Keratinocyte (primary cell): ENCODE measurements around the gene SHKBP1. TPM values are rescaled to one million over a fixed set of nuclear protein-coding genes. Genes with fewer than 3 reads are reported as not detected.

Experiments
- DNase-seq: peaks from one replicate; pipeline ENCODE4 v3.0.0-alpha.2; 2011; ENCODE audit warnings: low read depth, missing footprints, low spot score
- FAIRE-seq: peaks from 2 replicates; lab custom pipeline; 2011; peaks lifted over from hg19 to GRCh38; lab: Jason Lieb, UNC
- H2AFZ ChIP-seq: 2 replicates; pipeline ENCODE4 v1.6.0; 2012; ENCODE audit warnings: low read length, control low read depth, inconsistent platforms; ENCODE audit not compliant: control insufficient read depth
- H3K27ac ChIP-seq: 2 replicates; pipeline ENCODE4 v1.5.1; 2011; ENCODE audit warnings: low read length; ENCODE audit not compliant: control insufficient read depth, insufficient read depth
- H3K27me3 ChIP-seq: 3 replicates; pipeline ENCODE4 v1.6.0; 2011; ENCODE audit warnings: low read length; ENCODE audit not compliant: control insufficient read depth, insufficient read depth; ENCODE audit errors: extremely low read depth
- H3K36me3 ChIP-seq, 2 experiments: 2 replicates in 1 of 2; 3 replicates in 1 of 2; pipeline ENCODE4 v1.5.1; 2011; ENCODE audit warnings: low read length in 2 of 2, mild to moderate bottlenecking in 1 of 2; ENCODE audit not compliant: control insufficient read depth in 2 of 2, insufficient read depth in 2 of 2; ENCODE audit errors: extremely low read depth in 1 of 2
- H3K4me1 ChIP-seq: 3 replicates; pipeline ENCODE4 v1.5.1; 2011; ENCODE audit warnings: low read length; ENCODE audit not compliant: control insufficient read depth, insufficient read depth; ENCODE audit errors: extremely low read depth
- H3K4me2 ChIP-seq: 3 replicates; pipeline ENCODE4 v1.6.0; 2011; ENCODE audit warnings: low read depth, low read length; ENCODE audit not compliant: control insufficient read depth, insufficient read depth; ENCODE audit errors: extremely low read depth
- H3K4me3 ChIP-seq, 3 experiments: fragments of 200-600 bp in 1 of 3; sonication (generic) in 1 of 3; 2 replicates in 2 of 3; 3 replicates in 1 of 3; pipeline ENCODE4 v1.5.1; 2011 to 2016; ENCODE audit warnings: low read length in 3 of 3, mild to moderate bottlenecking in 3 of 3, control low read depth in 2 of 3, inconsistent platforms in 1 of 3, low read depth in 1 of 3, mixed read lengths in 1 of 3, mixed run types in 1 of 3, moderate library complexity in 1 of 3; ENCODE audit not compliant: control insufficient read depth in 2 of 3, insufficient read depth in 2 of 3; ENCODE audit errors: extremely low read depth in 1 of 3
- H3K79me2 ChIP-seq: 2 replicates; pipeline ENCODE4 v1.6.0; 2012; ENCODE audit warnings: low read length; ENCODE audit not compliant: control insufficient read depth, insufficient read depth
- H3K9ac ChIP-seq: 3 replicates; pipeline ENCODE4 v1.6.0; 2011; ENCODE audit warnings: low read length; ENCODE audit not compliant: control insufficient read depth, insufficient read depth; ENCODE audit errors: extremely low read depth
- H3K9me1 ChIP-seq: 3 replicates; pipeline ENCODE4 v1.6.0; 2011; ENCODE audit warnings: low read length; ENCODE audit not compliant: control insufficient read depth, insufficient read depth; ENCODE audit errors: extremely low read depth
- H3K9me3 ChIP-seq: 2 replicates; pipeline ENCODE4 v1.5.1; 2012; ENCODE audit warnings: low read depth, low read length; ENCODE audit not compliant: control insufficient read depth
- H4K20me1 ChIP-seq: 3 replicates; pipeline ENCODE4 v1.6.0; 2011; ENCODE audit warnings: low read length; ENCODE audit not compliant: control insufficient read depth, insufficient read depth; ENCODE audit errors: extremely low read depth
- CTCF ChIP-seq, 3 experiments: IDR thresholded peaks in 1 of 3; conservative IDR thresholded peaks in 1 of 3; optimal IDR thresholded peaks in 1 of 3; 2 replicates in 2 of 3; 3 replicates in 1 of 3; pipeline versions ENCODE3 to v1.5.1; 2011; ENCODE audit warnings: low read length in 3 of 3, mild to moderate bottlenecking in 3 of 3, moderate library complexity in 2 of 3, control low read depth in 1 of 3, inconsistent platforms in 1 of 3; ENCODE audit not compliant: insufficient read depth in 2 of 3; ENCODE audit errors: extremely low read depth in 1 of 3
- EZH2 ChIP-seq: IDR thresholded peaks from one replicate; pipeline ENCODE4 v1.6.1; 2012; ENCODE audit warnings: inconsistent platforms, mild to moderate bottlenecking, low read length, moderate library complexity
- dilution Hi-C: fragments of 300-500 bp; cut with MboI; formaldehyde crosslinking; loops from one replicate; pipeline ENCODE4 v1.7.0; 2020; ENCODE audit warnings: low sequenced_read_pairs; ENCODE audit not compliant: extremely low pct_ligation_motif_present
- polyA plus RNA-seq, 5 experiments: library from polyadenylated mRNA; depleted of rRNA in 3 of 5; stranded (reverse) in 3 of 5; stranded (forward) in 1 of 5; unstranded in 1 of 5; fragments of >200 nt; gene quantifications; 1 replicate in 1 of 5; 2 replicates in 3 of 5; 3 replicates in 1 of 5; pipeline versions ENCODE4 v1.2.1 to v1.2.3, GENCODE V29; 2011 to 2012; ENCODE audit warnings: missing spikeins in 2 of 5, low read depth in 1 of 5, low replicate concordance in 1 of 5

Gene SHKBP1
- polyA plus RNA-seq, 1 donor (not counting 4 experiments of a cell fraction or from before 2014, with no cell fraction given), result 20.2 TPM

- H2AFZ ChIP-seq, result no peak overlapping the region
- dilution Hi-C loops, result no loop called here
- H3K9me1 ChIP-seq, result no peaks in the 10 kb centered on the region
- H3K9ac ChIP-seq, result no peak overlapping the region
- H3K9me3 ChIP-seq, result no peaks in the 10 kb centered on the region
- no peak for FAIRE-seq
- TF ChIP-seq CTCF (optimal IDR thresholded peaks at IDR 0.05 in 1 of 3, IDR thresholded peaks at IDR 0.05 in 1 of 3, conservative IDR thresholded peaks at IDR 0.05 in 1 of 3; ENCODE audit: extremely low read depth in 1 of 3, insufficient read depth in 2 of 3, low read length in 3 of 3), result no peak
- no peak for TF ChIP-seq EZH2
- no peaks in the 10 kb centered on the region for H3K36me3 ChIP-seq
- no peak overlapping the region for H3K4me2 ChIP-seq
- H3K27me3 ChIP-seq, result no peaks in the 10 kb centered on the region
- no peak overlapping the region for H3K4me3 ChIP-seq
- H3K27ac ChIP-seq, result no peak overlapping the region
- DNase-seq, result no peak
- H3K79me2 ChIP-seq, result no peaks in the 10 kb centered on the region
- H4K20me1 ChIP-seq, result no peaks in the 10 kb centered on the region
- peaks cover 3% of the 10 kb centered on the region for H3K4me1 ChIP-seq
Observed at GRCh38 chr19:40534148-40534547, 42.5 kb upstream of the SHKBP1 start.

- Histone ChIP-seq H3K27me3 (no peaks in the 10 kb centered on the region), H3K9ac (no peak overlapping the region), H3K27ac (no peak overlapping the region), H3K9me1 (no peaks in the 10 kb centered on the region), H3K4me3 (no peak overlapping the region), H3K9me3 (no peaks in the 10 kb centered on the region), H2AFZ (no peak overlapping the region), H4K20me1 (no peaks in the 10 kb centered on the region), H3K36me3 (no peaks in the 10 kb centered on the region), H3K4me1 (no peaks in the 10 kb centered on the region), H3K4me2 (no peak overlapping the region), H3K79me2 (no peaks in the 10 kb centered on the region)
- DNase-seq, result no peak
- dilution Hi-C loops, result no loop called here
- TF ChIP-seq CTCF (optimal IDR thresholded peaks at IDR 0.05 in 1 of 3, IDR thresholded peaks at IDR 0.05 in 1 of 3, conservative IDR thresholded peaks at IDR 0.05 in 1 of 3; ENCODE audit: extremely low read depth in 1 of 3, insufficient read depth in 2 of 3, low read length in 3 of 3) (peak in 1 of 3 experiments; percentile 8), EZH2 (no peak)
- FAIRE-seq, result no peak
Observed at GRCh38 chr19:40539070-40539469, 37.6 kb upstream of the SHKBP1 start.
